WERI-Rb-1 (cell line): ENCODE data around the gene TEKT1.

Experiments
- DNase-seq: peaks from one replicate; pipeline ENCODE4 v3.0.0-alpha.2; 2020
- H3K27ac ChIP-seq: fragments of 250-450 bp; sonication (Bioruptor Pico); 2 replicates; pipeline ENCODE4 v1.5.1; 2020; ENCODE audit warnings: mild to moderate bottlenecking, moderate library complexity
- H3K27me3 ChIP-seq: fragments of 250-450 bp; sonication (Bioruptor Pico); 2 replicates; pipeline ENCODE4 v1.5.1; 2021; ENCODE audit warnings: mild to moderate bottlenecking, low read depth, moderate library complexity; ENCODE audit not compliant: insufficient read depth, severe bottlenecking
- H3K36me3 ChIP-seq: fragments of 250-450 bp; sonication (Bioruptor Pico); 2 replicates; pipeline ENCODE4 v1.5.1; 2020; ENCODE audit warnings: mild to moderate bottlenecking, moderate library complexity
- H3K4me3 ChIP-seq: 2 replicates; pipeline ENCODE4 v1.5.1; 2011; ENCODE audit warnings: low read depth, mild to moderate bottlenecking, control low read depth, low read length
- H3K9me3 ChIP-seq: fragments of 250-450 bp; sonication (Bioruptor Pico); 2 replicates; pipeline ENCODE4 v1.5.1; 2021; ENCODE audit warnings: mild to moderate bottlenecking, moderate library complexity; ENCODE audit not compliant: severe bottlenecking
- CTCF ChIP-seq: IDR thresholded peaks from 2 replicates; pipeline ENCODE4 v1.5.1; 2011; ENCODE audit warnings: low read depth, mild to moderate bottlenecking, control low read depth, inconsistent platforms, low read length

TEKT1 gene

GRCh38 chr17:6793748-6794493, 37.6 kb downstream of the TEKT1 start:
- no peaks in the 10 kb centered on the region for H3K9me3 ChIP-seq
- peaks cover 83% of the 10 kb centered on the region for H3K27me3 ChIP-seq
- TF ChIP-seq CTCF: no peak
- no peak for DNase-seq
- H3K4me3 ChIP-seq: no peak overlapping the region
- no peaks in the 10 kb centered on the region for H3K36me3 ChIP-seq
- H3K27ac ChIP-seq: no peak overlapping the region

- Histone ChIP-seq H3K9me3 (no peaks in the 10 kb centered on the region), H3K4me3 (no peak overlapping the region), H3K27me3 (peaks cover 84% of the 10 kb centered on the region), H3K36me3 (no peaks in the 10 kb centered on the region), H3K27ac (no peak overlapping the region)
- TF ChIP-seq CTCF: no peak
- DNase-seq: no peak
These were observed 42.4 kb downstream of the TEKT1 start for GRCh38 chr17:6789146-6789545.

GRCh38 chr17:6787081-6787693, 44.3 kb downstream of the TEKT1 start:
- H3K9me3 ChIP-seq: no peaks in the 10 kb centered on the region
- no peak for DNase-seq
- no peaks in the 10 kb centered on the region for H3K36me3 ChIP-seq
- H3K27ac ChIP-seq: no peak overlapping the region
- no peak overlapping the region for H3K4me3 ChIP-seq
- H3K27me3 ChIP-seq: peaks cover 84% of the 10 kb centered on the region
- TF ChIP-seq CTCF: no peak

GRCh38 chr17:6786618-6787017, 44.9 kb downstream of the TEKT1 start:
- H3K36me3 ChIP-seq: no peaks in the 10 kb centered on the region
- DNase-seq: no peak
- peaks cover 82% of the 10 kb centered on the region for H3K27me3 ChIP-seq
- no peak overlapping the region for H3K4me3 ChIP-seq
- no peak overlapping the region for H3K27ac ChIP-seq
- no peak for TF ChIP-seq CTCF
- no peaks in the 10 kb centered on the region for H3K9me3 ChIP-seq

- DNase-seq: no peak
- Histone ChIP-seq H3K4me3 (no peak overlapping the region), H3K9me3 (no peaks in the 10 kb centered on the region), H3K27me3 (peaks cover 85% of the 10 kb centered on the region), H3K27ac (no peak overlapping the region), H3K36me3 (no peaks in the 10 kb centered on the region)
- no peak for TF ChIP-seq CTCF
These were observed 49.3 kb downstream of the TEKT1 start for GRCh38 chr17:6782244-6782643.
